ENCODE data around the gene BBS12.

The BBS12 gene

DNA sequence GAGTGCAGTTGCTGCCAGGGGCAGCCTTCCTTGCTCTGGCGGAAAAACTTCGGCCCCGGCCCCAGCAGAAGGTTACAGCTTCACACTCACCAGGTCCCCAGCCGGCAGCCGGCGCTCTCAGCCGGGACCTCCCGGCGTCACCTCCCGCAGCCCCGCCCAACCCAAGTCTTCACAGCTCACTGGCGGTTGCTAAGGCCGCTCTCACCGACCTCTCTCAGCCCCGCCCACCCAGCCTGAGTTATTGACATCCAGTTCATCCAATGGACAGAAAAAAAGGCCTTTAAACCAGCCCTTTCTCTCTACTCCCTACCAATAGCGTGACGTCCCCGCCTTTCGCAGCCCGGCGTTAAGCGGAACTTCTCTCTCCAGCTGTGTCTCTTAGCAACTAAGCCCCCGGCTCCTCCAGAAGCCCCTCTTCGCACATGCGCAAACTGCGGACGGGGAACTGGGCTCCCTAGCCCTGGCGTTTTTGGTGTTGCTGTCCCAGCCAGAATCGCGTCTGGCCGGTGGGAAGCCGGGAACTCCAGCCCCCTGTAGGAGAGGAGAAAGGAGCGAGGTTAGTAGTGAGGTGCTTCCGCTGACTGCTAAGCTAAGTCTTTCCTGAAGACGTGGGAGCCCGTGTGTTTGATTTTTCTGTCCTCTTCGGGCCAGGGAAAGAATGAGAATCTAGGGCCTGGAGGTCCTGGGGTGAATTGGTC lies at the start of gene BBS12:
BBS12 (plus strand) TSS at position 376 of the 698 bp plus-strand sequence. CDS start 9,189 bp downstream, outside the sequence.
- peak; percentile 82 for DNase-seq

GRCh38 chr4:122686691-122687090 lies 45.8 kb upstream of the BBS12 start:
- no peak for DNase-seq

GRCh38 chr4:122687531-122688061 lies 44.9 kb upstream of the BBS12 start:
- no peak for DNase-seq

DNA sequence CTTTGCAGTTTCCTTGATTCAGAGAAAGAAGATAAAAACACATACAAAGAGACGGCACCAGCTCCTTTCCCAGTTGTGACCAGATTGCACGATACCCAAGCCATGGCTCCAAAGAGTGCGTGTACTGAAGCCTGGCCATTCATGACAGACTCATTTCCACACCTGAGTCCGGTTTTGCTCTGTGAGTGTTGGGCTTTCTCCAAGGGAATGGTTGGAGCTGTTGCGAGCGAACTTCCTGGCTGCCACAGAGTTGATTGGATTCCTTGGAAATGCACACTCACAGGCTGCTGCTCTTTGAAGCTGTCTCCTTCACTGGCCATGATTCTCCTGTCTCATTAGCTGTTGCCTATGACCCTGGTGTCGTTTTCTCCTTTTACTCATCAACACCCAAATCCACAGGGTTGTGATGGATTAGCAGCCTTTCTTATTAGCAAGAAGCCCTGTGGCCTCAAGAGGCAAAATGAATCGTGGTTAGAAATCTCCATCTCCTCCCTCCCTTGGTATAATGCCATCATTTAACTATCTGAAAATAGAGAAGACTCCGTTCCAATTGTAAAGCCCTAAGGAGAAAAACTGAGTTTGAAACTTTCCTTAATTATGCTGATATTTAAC lies 43.9 kb upstream of the BBS12 start:
- no peak for DNase-seq

DNA sequence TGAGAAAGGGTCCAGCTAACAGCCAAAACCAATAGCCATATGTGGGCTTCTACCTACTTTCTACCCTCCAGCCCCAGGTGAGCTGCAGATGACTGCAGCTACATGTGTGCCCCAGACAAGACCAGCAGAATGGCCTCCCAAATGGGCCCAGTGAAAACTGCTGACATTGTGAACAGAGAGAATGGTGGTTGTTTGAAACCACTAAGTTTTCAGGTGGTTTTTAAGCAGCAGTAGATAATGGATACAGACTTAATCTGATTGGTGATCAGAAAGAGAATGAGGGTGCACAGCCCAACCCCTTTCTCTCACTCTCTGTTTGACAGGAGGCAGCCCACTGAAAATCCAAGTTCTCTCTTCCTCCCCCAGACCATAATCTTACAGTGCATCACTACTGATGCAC lies 42.5 kb upstream of the BBS12 start:
- no peak for DNase-seq

DNA sequence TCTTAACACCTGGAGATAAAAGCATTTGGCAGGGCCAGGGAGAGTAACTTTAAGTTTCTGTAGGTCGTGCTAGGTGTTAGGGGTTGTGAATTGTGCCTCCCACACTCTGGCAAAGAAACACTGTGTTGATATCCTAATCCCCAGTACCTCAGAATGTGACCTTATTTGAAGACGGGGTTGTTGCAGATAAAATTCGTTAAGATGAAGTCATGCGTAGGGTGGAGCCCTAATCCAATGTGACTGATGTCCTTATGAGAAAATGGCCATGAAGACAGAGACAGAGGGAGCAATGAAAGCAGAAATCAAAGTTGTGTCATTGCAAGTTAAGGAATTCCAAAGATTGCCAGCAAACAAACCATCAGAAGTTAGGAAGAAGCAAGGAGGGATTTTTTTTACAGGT lies 40.5 kb upstream of the BBS12 start:
- no peak for DNase-seq

DNA sequence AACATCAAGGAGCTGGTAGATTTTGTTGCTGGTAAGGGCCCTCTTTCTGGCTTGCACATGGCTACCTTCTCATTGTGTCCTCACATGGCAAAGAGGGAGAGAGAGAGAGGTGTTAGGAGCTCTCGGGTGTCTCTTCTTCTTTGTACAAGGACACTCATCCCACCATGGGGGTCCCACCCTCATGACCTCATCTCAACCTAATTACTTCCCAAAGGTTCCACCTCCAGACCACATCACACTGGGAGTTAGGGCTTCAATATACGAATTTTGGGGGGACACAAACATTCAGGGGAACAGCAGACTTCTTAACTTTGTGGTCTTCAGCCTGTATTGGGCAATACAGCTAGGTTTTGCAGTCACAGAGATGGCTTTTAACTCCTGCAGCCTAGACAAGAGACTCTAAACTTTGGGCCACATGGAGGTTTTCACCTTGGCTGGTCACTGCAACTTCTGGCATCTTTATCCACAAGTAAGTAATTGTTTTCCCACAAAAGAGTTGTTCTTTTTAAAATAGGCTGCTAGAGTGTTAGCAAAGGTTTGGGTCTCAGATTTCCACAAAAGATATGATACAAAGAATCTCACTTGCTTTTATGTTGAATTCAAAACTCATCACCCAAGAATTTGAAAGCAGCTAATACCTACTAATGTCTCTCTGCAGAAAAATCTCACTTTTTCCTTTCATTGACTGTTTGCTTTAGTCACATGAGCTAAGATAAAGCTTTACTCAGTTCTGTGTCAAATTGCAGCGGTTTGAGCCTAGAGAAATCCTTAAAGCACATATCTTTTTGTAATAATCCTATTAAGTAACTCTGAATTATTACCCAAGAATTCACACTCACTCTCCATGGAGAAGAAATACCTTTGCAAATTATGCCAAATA lies 39.6 kb upstream of the BBS12 start:
- no peak for DNase-seq

- DNase-seq: no peak
These were observed 37.3 kb upstream of the BBS12 start for GRCh38 chr4:122695226-122695625.

- no peak for DNase-seq
These were observed 32.3 kb upstream of the BBS12 start for GRCh38 chr4:122700178-122700725.

DNA sequence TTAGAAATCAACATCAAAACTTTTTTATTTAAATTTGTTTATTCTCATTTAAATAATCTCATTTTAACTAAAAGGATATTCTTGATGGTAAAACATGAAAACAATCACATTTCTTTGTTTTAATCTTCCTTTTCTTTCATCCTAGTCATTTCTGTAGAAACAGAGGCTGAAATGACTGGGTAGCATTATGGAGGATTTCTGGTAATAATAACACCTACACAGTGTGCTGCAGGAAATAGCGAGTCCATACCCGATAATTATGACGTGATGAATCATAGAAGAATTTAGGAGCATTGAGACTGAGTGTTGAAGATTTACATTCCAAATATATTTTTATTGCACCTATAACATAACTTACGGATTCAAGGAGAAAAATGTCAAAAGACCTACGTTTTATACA lies 31.4 kb upstream of the BBS12 start:
- DNase-seq: no peak

DNA sequence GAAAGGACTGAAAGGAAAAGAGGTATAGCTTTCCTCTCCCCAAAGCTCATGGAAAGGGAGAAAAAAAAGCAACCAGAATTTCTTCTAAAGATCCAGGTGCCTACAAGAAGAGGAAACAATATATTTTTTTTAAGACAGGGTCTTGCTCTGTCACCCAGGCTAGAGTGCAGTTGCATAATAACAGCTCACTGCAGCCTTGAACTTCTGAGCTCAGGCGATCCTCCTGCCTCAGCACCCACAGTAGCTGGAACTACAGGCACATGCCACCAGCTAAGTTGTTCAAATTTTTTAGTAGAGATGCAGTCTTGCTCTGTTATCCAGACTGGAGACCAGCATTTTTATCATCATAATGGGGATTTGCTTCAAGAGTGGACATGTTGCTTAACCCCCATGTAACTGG lies 30.5 kb upstream of the BBS12 start:
- no peak for DNase-seq

GRCh38 chr4:122702939-122703338 lies 29.6 kb upstream of the BBS12 start:
- DNase-seq: no peak

GRCh38 chr4:122703868-122704267 lies 28.6 kb upstream of the BBS12 start:
- no peak for DNase-seq

DNA sequence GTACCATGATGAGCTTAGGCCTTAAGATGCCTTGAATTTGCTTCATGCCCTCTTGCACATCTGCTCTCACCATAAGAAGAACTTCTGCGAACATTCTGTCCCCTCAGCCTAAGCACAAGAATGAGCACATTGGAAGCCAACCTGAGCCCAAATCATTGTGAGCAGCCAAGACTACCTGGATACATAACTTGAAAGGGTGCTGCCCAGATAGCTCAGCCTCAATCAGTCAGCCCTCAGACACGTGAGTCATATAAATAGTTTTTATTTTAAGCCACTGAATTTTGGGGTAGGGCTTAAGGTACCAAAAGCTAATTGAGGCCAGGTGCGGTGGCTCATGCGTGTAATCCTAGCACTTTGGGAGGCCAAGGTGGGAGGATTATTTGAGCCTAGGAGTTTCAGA lies 27.5 kb upstream of the BBS12 start:
- DNase-seq: no peak

DNA sequence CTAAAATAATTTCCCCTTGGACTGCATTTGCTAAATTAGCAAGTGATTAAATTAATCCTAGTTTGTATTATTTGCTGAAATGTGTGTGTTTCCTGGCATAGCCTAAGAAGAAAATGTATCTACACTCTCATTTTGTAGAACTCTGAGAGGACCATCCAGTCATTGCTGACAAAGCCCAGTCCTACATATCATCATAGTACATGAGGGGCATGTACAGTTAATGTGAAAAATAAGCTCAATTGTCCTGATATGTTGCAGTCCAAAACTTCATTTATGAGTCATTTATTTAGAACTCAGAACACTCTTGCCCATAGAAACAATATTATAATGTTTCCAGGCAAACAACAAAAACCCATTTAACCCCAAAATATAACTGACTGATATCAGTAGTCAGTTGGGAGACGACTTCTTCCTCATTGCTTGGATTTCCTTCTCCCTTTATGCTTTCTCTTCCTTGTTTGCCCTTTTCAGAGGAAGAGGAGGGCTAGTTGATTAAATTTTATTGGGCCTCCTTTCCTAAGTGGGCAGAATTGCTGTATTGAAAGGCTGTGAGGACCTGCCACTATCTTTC lies 26.9 kb upstream of the BBS12 start:
- no peak for DNase-seq

GRCh38 chr4:122706511-122706910 lies 26.0 kb upstream of the BBS12 start:
- no peak for DNase-seq

- no peak for DNase-seq
These were observed 25.0 kb upstream of the BBS12 start for GRCh38 chr4:122707497-122707896.

DNA sequence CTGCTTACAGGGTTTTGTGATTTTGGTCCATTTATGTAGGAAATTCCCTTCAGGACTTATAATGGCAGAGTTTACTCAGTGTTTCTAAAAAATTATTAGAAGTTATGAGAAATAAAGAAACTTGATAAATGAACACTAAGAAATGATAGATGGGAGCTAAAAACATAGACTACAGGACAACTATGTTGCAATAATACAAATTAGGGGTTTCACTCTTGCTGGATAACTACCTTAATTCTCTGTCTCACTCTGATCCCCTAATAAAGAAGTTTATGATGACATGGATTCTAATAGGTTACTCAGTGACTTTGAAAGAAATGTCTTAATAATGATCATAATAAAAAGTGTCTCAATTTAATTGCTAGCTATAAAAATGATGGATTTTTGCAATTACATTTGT lies 23.3 kb upstream of the BBS12 start:
- no peak for DNase-seq

GRCh38 chr4:122710434-122711308 lies 21.8 kb upstream of the BBS12 start:
- DNase-seq: no peak

DNA sequence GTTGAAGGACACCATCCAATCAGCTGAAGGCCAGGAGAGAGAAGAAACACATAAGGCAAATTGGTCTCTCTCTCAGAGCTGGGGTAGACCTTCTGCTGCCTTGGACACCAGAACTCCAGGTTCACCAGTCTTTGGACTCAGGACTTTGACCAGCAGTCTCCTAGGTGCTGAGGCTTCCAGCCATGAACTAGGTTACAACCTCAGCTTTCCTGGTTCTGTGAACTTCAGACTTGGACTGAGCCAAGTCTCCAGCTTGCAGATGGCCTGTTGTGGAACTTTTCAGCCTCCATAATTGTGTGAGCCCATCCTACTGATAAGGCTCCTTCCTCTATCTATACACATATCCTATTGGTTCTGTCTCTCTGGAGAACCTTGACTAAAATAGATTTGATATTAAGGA lies 20.6 kb upstream of the BBS12 start:
- no peak for DNase-seq

GRCh38 chr4:122712782-122713181 lies 19.7 kb upstream of the BBS12 start:
- DNase-seq: no peak

- DNase-seq: no peak
These were observed 17.3 kb upstream of the BBS12 start for GRCh38 chr4:122715221-122715620.

All from DMS79 (cell line).